COR-L47 (cell line): ENCODE measurements around the gene NEURL1.
"Not testable (repeated sequence)": the region's sequence is repeated elsewhere in the genome, so short reads cannot be mapped to it uniquely, and the experiment has no call there.

Experiments used
- DNase-seq: peaks from one replicate; lab custom pipeline; 2025; lab: John Stamatoyannopoulos, UW

NEURL1 gene

GRCh38 chr10:103622935-103623574 is 129.6 kb downstream of the NEURL1 start:
- no peak for DNase-seq

- no peak for DNase-seq
These were observed 132.7 kb downstream of the NEURL1 start for GRCh38 chr10:103626178-103626577.

- no peak for DNase-seq
These were observed 133.8 kb downstream of the NEURL1 start for GRCh38 chr10:103627111-103627892.

DNA sequence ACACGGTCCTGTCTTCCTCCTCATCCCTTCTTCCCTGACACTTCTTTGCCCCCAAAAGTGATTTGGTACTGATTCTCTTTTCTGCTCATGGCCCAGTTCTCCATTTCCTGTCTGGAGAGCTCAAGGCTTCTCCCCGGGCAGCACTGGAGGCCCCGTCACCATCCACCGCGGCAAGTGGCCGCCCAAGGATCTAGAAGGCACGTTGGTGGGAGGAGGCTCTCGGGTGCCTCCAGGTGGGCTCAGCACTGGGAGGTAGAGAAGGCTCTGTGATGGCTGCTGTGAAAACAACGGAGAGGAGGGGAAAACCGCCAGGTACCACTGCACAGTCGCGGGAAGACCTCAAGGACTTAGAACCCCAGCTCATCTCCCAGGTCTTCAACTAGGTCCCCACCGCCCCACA is 134.4 kb downstream of the NEURL1 start:
- no peak for DNase-seq

DNA sequence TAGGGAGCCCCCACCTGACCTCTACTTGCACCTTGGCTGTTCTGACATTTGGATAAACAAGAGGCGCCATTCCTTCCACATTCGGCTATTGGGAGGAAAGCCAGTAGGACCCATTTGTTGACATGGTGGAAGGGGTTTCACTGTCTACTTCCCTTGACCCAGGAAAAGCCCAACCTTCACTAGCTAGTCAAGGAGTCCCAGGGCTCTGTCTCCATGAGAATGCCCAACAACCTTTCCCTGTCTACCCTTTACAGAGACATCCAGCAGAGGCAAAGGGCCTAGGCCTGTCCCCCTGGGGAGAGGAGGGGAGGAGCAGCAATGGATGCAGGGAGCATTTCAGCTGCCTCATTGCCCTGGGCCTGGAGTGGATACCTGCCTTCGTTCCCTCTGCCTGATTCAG is 136.1 kb downstream of the NEURL1 start:
- no peak for DNase-seq

GRCh38 chr10:103630156-103630555 is 136.7 kb downstream of the NEURL1 start:
- no peak for DNase-seq

DNA sequence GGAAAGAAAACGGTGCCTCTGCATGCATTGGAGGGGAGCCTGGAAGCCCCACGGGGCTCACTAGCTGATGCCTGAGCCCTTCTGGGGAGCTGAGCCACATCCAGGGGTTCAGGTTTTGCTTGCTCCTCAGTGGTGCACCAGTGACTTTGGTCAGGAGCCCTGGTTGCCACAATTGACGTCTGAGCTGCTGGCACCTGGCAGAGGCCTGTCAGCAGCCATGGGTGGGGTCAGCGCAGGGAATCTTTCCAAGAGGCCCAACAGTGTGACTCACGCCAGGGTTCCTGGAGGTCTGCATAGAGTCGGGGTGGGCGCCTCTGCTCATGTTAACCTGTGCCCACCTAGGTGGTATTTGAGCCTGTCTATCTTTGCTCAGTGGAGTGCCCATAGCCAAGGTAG is 138.7 kb downstream of the NEURL1 start:
- DNase-seq = no peak

GRCh38 chr10:103632871-103633270 is 139.4 kb downstream of the NEURL1 start:
- DNase-seq = not testable (repeated sequence)

DNA sequence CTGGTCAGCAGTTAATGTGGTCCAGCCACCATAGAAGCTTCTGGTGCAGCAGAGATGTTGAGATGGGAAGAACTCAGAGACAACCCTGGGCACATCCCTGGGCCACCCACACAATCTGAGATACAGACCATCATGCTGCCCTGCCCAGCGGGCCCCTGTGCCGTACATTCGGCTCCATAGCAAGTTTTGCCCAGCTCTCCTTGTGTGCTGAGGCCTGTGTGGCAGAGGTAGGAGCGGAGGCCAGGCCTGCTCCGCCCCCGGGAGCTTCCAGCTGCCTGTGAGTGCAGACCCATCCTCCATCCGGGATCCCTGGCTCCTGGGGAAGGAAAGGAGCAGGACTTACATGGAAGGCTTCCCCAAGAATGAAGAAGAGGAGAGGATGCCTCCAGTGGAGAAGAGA is 140.3 kb downstream of the NEURL1 start:
- DNase-seq = no peak

GRCh38 chr10:103635580-103635979 is 142.1 kb downstream of the NEURL1 start:
- no peak for DNase-seq

DNA sequence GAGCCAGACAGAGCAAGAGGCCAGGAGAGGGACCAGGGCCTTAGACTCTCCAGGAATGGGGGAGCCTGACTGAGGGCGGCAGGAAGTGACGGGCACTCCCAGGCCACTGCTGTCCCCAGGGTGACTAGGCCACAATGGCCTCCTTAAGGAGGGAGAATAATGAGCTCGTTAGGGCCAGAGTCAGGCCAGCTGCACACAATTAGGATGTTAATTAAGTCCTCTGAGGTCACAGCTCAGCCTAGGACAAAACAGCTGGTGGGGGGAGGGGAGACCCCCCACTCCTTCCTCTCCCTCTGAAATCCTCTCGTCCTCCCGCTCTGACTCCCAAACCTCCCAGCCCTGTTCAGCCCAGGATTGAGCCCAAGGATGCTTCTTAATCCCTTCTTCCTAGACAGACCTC is 143.0 kb downstream of the NEURL1 start:
- DNase-seq = no peak

- DNase-seq = no peak
These were observed 143.5 kb downstream of the NEURL1 start for GRCh38 chr10:103637011-103637410.

DNA sequence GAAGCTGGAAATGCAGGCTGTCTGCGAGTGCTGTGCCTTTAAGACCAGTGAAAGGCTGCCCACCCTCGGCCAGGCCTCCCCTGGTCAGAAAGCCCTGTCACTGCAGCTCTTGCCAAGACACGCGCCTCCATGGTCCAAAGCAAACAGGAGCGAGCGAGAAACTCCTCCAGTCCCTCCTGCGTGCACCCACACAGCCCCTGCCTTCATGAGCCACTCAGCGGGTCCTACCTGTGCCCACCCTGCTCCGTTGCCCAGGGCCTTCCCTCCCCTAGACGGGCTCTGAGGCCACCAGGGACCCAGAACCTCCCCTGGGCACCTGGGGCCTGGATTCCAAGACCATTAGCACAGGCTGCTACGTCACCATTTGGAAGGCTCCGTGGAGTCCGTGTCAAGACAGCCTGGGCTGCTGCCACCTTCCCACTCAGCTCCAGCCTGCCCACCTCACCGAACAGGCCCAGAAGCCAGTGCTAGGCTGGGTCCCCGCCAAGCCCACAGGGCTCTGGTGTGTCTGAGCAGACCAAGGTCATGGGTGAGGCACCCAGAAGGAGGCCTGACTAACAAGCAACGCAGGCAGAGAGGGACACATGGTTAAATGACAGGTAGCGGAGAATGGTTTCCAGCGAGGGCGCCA is 144.5 kb downstream of the NEURL1 start:
- no peak for DNase-seq

GRCh38 chr10:103638948-103639347 is 145.4 kb downstream of the NEURL1 start:
- no peak for DNase-seq

GRCh38 chr10:103640436-103641181 is 147.1 kb downstream of the NEURL1 start:
- no peak for DNase-seq

DNA sequence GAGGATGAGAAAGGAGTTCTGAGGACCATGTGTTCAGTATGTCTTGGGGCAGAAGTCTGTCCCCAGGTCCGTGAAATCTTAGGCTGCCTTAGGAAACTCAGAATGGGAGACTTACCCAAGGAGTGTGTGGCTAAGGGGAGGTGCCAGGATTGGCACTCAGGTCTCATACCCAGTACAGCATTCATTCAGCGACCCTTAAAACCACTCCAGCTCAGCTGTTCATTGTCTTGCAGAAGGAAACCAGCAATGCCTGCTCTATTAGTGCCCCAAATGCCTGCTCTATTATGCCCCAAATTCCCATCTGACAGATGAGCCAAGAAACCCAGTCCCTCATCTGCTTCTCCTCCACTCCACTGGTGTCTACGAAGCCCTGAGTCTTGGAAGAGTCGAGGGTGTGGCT is 147.8 kb downstream of the NEURL1 start:
- DNase-seq = no peak
